Measurements from ENCODE around the gene EYS.

EYS gene

GRCh38 chr6:64803470-64804166, 903.4 kb downstream of the EYS start:
- DNase-seq: no peak

DNA sequence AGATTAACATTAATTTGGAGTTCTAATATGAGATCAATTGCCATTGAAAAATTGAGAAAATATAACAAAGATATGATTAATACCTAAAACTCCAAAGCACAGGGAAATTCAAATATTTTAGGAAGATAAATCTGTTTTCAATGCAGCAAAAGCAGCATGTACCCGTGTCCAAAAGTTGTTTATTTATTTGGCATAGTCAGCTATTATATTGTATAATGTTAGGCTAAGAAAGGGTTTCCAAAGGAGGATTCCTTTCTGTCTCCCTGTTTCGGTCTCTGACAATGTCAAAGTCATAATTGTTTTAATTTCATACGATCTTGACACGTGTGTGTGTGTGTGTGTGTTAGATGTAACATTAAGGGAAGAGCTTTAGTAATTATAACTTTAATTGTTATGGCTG, 914.5 kb downstream of the EYS start:
- no peak for DNase-seq

- no peak for DNase-seq
Measured at GRCh38 chr6:64789476-64789875, 917.5 kb downstream of the EYS start.

DNA sequence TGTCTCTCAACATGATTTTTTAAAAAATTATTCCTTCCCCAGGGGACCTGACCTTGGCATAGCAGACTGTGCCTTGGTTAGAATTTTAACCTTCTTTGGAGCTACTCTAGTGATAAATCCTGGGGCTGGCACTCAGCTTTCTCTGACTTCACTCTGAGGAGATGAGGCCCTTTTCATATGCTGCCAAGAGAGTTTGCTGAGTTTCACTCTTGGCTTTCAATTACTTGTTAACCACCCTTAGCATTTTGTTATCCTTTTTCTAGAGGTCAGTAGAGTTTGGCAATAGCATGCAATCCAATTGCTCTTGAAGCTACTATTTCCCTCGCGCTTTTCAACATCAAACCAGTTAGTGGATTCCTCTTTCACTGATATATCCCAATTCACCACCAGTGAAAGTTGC, 920.3 kb downstream of the EYS start:
- no peak for DNase-seq

DNA sequence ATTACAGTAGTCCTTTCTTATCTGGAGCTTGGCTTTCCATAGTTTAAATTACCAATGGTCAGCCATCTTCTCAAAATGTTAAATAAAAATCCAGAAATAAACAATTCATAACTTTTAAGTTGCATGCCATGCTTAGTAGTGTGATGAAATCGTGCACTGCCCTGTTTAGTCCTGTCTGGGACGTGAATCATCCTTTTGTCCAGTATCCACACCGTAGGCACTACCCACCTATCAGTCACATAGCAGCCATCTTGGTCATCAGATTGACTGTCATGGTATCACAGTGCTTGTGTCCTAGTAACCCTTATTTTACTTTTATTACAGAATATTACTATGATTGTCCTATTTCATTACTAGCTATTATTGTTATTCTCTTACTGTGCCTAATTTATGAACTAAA, 924.1 kb downstream of the EYS start:
- DNase-seq: no peak

GRCh38 chr6:64777941-64778785, 928.9 kb downstream of the EYS start:
- no peak for DNase-seq

GRCh38 chr6:64776359-64776758, 930.7 kb downstream of the EYS start:
- DNase-seq: no peak

DNA sequence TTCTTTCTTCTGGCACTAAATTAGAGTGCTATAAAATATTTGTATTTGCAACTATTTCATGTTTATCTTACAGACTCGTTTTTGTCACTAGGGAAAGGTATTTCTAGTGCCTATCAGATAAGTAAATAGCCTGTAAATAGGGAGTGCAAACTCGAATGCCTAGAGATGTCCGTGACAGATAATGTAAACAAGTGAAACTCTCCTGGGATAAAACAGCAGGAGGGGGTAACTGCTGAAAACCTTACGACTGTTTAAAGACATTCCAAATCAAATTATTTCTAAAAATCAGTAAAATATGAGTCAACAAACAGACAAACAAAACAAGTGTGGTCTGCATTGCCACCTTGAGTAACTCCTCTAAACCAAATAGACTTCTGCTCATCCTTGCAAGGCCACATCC, 932.1 kb downstream of the EYS start:
- no peak for DNase-seq

DNA sequence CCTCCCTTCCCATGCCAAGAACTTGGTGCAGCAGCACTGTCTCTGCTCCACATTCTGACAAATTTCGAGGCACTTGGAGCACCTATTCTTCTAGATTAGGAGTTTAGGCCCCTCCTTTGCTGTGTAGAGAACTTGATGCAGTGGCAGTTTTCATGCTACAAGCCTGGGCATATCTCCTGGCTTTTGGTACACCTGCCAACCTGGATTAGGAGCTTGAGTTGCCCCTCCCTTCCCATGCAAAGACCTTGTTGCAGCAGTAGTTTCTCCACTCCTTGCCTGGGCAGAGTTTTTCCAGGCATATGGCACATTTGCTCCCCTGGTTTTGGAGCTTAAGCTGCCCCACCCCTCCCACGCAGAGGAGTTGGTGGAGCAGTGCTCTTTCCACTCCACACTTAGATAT, 956.1 kb downstream of the EYS start:
- DNase-seq: no peak

GRCh38 chr6:64737418-64737817, 969.6 kb downstream of the EYS start:
- DNase-seq: no peak

- no peak for DNase-seq
Measured at GRCh38 chr6:64736421-64736950, 970.5 kb downstream of the EYS start.

DNA sequence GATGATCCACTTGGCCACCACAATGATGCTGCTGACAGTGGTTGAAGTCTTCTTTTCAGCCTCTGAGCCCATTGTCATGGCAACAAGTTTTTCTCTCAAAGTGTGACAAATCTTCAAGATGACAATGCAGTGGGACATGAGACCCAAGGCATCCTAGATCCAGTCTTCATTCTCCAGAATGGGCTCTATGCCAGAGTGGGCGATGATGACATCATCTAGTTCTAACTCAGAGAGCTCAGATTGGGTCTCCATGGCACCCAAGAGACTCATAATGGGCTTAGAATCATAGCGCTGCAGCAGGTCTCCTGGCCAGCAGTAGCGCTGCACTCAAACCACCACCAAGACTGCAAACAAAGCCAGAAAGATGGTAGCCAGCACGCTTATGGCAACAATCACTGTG, 973.6 kb downstream of the EYS start:
- DNase-seq: no peak

GRCh38 chr6:64732888-64733287, 974.1 kb downstream of the EYS start:
- no peak for DNase-seq

GRCh38 chr6:64729522-64729921, 977.5 kb downstream of the EYS start:
- DNase-seq: no peak

DNA sequence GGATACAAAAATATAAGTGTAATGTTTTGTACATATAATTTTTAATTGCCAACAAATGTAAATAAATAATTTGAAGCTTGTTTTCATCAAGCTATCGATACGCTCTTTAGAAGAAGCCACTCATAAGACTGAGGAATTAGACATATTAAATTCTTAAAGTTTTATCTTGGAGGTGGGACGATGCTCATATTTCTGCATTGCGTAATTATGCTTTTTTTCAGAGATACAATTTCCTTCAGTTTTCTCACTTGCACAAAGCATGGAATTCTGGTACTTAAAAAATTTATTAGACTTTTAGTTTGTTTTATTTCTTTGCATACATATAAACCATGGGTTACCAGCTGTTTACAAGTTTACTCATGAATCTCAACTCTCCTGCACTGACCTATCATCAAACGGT, 980.0 kb downstream of the EYS start:
- no peak for DNase-seq

DNA sequence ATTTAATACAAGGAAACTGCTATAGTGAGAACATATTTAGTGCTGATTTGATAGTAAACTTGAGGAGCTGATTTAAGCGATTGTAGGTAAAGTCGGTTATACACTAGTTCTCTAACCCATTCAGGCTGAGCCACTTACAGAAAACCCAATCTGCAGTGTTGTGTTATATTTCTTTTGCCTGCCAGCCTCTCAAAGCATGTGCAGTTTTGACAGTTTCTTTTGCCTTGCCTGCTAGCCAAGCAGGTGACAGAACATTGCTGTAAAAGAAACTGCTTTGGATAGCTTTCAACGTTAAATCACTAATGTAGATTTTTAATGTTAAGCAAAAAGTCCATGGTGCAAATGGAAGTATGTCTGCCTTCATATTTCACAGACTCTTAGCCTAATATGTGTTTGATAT, 982.9 kb downstream of the EYS start:
- no peak for DNase-seq

DNA sequence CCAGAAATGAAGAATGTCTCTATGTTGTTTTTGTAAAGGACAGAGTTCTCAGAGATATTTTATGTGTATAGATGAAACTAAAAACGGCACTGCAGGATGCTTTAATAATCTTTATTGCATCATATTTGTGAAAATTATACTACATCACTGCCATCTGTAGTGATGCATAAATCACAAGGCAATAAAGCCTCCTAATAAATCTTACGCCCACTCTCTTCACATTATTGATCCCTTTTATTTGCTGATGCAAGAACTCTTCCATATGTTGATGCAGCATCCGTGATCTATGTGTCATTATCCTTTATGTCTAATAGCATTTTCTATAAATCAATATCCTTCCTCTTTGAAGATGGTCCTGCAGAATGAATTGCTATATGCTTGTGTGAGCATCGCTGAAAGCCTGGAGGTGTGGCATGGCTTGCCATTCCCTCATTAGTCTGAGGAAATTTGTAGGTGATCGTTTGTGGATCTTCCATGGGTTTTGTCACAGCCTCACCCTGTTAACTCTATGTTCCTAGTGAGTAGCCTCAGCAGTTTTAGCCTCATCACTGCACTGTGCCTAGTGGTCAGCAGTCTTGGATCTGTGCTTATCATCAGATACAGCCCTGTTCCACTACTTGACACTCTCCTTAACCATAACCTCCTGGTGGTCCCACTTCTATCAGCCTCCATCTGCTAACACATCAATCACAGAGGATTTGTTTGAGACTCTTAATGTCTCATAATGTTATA, 983.5 kb downstream of the EYS start:
- no peak for DNase-seq

DNA sequence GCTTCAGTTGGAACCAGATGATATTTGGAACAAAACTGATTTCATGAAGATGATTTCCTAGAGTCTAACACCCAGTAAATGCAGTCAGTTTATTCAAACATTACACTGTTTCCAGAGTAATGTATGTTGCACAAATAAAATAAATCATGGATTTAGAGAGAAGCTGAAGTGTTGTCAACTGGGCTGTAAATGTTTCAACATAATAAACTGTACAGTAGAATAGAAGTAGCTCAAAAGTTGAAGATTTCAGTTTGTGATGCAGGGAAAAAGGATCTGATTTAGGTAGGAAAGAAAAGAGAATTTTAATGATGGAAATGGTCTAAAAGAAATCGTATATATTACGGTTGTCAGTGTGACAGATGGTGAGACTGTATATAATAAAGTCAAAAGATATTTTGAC, 985.2 kb downstream of the EYS start:
- no peak for DNase-seq

DNA sequence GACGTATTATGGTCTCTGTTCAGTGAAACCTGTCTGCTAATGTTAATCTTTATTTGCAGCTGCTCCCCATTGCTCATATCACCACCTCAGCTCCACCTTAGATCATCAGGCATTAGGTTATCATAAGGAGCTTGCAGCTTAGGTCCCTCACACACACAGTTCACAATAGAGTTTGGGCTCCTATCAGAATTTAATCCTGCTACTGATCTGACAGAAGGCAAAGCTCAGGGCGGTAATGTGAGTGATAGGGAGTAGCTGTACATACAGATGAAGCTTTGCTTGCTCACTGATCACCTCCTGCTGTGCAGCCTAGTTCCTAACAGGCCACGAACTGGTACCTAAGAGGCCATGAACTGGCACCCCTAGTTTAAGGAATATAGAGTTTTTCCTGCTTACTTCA, 989.7 kb downstream of the EYS start:
- DNase-seq: no peak

DNA sequence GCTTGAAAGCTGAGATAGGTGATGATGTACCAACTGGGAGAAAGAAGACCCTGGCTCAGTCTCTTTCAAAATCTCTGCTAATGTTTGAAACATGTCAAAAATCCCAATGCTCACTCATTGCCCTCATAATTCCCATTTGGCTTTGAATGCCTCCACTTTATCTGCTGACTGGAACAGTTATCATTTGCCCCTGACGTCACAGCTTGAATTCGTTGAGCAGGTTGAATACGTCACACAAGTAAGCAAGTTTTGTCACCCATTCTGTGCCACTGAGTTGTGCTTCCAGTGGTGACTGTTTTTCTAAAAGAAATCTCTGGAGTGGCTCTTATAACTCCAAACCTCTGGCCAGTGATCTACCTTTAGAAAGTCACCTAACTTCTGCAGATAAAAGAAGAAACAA, 991.4 kb downstream of the EYS start:
- no peak for DNase-seq

DNA sequence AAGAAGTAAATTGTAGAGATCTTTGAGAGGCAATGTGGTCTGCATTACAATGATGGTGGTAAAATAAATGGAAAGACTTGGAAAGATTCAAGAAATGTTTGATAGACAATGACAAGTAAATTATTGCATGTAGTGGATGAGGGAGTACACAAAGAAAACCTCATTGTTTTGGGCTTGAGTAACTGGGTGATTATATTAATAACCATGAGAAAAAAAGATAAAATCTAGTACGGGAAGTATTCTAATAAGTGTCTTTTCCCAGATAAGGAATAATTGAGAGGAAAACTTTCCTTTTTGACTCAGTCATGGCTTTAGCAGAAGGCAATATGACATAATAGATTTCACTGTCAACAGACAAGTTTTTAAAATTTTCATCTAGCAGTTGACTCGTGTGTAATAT, 993.0 kb downstream of the EYS start:
- DNase-seq: no peak

DNA sequence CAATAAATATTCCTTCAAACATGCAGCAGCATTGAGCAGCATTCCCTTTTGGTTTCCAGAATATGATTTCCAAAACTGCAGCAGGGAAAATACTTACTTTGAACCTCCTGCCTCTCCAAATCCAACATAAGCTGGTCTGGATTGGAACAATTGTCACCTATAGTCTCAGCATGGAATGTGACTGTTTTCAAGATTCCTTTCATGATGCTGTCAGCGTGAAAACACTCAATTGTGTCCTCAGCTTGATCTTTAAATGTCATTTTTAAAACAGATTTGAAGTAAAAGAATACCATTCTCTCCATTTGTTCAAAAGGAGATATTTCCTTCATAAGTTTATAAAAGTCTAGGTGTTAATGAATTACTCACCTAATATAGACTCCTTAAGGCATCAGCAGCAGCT, 993.9 kb downstream of the EYS start:
- no peak for DNase-seq

- DNase-seq: no peak
Measured at GRCh38 chr6:64712606-64713005, 994.4 kb downstream of the EYS start.

DNA sequence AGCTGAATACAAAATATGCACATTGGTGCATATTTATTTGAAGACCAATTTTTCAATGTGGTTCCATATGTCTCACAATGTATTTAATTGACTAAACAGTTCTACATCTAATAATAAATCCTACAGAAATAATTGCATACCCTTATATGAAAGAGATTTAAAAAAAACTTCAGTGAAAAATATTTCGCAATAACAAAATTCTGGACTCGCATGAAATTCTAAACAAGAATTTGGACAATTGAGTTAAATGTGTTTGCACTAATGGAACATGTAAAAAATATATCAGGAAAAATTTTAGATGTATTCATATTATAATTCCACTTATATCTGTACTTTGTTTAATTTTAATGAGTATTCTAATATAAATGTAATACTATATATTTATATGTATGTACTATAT, 1003.1 kb downstream of the EYS start:
- no peak for DNase-seq

All from hippocampal formation (tissue), 2 donors.